GM18499 (cell line): ENCODE data around the gene PLEK.
"Not testable (repeated sequence)": the region's sequence is repeated elsewhere in the genome, so short reads cannot be mapped to it uniquely, and the experiment has no call there.

ENCODE experiments used
- ATAC-seq: cut with Tn5 transposase; IDR thresholded peaks from one replicate; pipeline ENCODE4 v1.9.1; 2021; ENCODE audit warnings: moderate number of reproducible peaks; ENCODE audit not compliant: insufficient read depth, unreplicated experiment

The PLEK gene

GRCh38 chr2:68365087-68365486 lies at the start of gene PLEK:
Gene PLEK (plus strand): TSS chr2:68365282. CDS start chr2:68365352, 70 bp downstream.
- ATAC-seq: no peak

- no peak for ATAC-seq
Observed at GRCh38 chr2:68316111-68316510, 49.0 kb upstream of the PLEK start.

DNA sequence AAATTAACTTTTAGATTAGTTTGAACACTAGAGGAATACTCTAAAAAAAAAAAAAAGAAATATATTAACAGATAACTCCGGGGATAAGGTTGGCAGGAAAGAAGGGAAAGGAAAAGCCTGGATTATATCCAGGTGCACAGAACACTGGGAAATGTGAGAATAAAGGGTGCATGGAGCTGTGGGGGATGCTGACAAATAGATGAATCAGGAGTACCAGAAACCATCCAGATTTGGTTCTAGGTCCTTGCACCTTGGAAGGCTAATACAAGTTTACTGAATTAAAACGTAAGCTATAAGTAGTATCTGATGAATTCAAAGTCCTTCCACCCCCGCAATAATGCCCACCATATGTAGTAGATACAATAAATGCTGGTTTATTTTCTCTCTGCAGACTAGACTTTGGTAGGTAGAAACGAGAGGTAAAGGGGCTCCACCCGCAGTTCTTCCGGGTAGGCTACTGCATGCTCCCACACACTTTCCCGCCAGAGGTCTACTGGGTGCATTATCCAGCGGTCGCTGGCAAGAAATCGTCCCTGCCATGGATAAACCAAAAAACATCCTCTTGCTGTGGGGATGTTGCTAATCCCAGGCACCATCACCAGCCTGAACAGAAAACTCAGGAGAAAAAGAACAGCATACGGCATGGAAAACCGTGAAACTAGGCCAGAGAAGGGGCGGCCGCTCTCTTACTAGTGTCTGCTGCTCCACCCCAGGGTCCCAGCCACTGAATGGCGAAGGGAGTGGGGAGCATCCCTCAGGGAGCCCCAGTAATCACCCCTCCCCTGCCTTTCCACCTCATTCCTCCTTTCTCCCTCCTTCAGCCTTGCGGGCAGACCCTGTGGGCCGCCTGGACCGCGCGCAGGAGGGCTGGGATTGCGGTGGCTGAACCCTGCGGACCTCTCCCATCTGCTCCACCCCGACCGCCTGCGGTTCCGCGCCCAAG lies 46.8 kb upstream of the PLEK start:
- no peak for ATAC-seq

- no peak for ATAC-seq
Observed at GRCh38 chr2:68318914-68319397, 46.1 kb upstream of the PLEK start.

- ATAC-seq: no peak
Observed at GRCh38 chr2:68319398-68320117, 45.5 kb upstream of the PLEK start, which contains the start of gene CNRIP1. Gene CNRIP1 (minus strand): TSS chr2:68319949. CDS start chr2:68319400, 549 bp downstream.

DNA sequence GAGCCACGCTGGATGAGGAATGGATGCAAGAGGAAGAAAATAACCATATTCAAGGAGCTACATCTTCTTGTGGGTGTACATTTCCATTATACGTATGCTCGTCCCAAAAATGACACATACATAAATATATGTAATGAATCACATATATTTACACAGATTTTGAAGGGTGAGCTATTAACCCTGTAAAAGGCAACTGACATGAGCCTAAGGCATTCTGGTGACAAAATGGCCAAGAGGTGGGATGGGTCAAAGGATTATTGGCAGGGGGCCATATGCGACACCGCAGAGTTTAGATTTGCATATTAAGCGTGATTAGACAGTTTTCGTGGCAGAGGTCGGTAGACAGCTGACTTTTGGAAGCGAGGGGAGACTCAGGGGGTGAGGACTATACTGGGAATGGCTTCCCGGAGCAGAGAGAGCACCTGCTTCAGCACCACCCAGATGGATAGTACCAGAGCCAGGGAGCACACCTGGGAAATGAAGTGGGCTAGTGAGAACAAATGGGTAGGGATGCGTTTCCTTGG lies 44.9 kb upstream of the PLEK start:
- ATAC-seq: no peak

DNA sequence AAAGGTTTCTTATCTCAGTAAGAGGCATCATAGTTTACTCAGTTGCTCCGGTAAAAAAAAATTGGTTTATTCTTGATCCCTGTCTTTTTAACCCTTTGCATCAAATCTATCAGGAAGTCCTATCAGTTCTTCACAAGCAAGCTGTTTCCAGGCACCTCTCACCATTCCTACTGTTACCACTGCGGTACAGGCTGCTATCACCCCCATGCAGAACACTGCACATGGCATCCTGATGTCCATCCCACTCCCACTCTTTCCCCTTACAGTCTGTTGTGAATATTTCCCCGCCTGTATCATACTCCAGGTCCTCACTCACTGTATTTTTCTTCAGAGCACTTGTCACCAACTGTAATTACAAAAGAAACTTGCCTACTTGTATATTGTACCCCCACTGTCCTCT lies 40.0 kb upstream of the PLEK start:
- ATAC-seq: no peak

GRCh38 chr2:68328901-68329300 lies 36.2 kb upstream of the PLEK start:
- no peak for ATAC-seq

DNA sequence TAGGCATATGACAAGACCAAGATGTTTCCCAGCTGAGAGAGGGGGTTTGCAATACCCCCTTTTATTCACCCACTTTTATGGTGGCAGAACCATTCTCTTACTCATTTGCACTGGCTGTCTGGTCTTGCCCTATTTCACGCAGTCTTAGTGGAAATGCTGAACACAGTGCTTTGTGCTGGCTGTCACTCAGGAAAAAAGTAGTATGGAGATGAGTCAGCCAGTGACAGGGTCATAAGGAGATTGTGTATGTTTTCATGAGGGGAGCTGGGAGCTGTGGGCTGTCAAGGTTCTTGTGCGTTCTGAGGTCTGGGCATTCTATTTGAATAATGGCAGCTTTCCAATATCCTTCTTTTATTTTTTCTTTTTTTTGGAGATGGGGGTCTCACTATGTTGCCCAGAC lies 34.4 kb upstream of the PLEK start:
- no peak for ATAC-seq

DNA sequence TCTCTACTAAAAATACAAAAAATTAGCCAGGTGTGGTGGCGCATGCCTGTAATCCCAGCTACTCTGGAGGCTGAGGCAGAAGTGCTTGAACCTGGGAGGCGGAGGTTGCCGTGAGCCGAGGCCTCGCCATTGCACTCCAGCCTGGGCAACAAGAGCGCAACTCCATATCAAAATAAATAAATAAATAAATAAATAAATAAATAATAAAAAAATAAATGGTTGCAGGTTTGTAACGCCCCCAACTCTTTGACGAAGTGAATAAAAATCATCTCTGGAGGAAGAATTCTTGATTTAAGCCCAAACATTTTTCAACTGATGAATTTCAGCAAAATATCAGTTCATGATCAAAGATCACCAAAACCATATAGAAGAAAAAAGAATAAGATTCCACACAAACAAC lies 32.1 kb upstream of the PLEK start:
- ATAC-seq: no peak

DNA sequence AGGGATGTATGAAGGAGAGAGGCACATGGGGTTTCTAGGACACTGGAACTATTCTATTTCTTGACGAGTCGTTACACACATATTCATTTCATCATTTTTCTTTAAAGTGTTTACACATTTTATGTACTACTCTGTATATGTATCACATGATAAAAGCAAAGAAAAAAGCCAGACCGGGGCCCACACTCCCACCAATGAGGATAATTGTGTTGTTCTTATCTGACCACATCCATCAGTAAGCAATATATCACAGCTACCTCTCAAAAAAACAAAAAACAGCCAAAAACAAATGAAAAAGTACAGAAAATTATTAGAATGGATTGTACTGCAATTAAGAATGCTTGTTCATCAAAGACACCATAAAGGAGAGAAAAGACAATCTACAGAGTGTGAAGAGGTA lies 31.2 kb upstream of the PLEK start:
- no peak for ATAC-seq

DNA sequence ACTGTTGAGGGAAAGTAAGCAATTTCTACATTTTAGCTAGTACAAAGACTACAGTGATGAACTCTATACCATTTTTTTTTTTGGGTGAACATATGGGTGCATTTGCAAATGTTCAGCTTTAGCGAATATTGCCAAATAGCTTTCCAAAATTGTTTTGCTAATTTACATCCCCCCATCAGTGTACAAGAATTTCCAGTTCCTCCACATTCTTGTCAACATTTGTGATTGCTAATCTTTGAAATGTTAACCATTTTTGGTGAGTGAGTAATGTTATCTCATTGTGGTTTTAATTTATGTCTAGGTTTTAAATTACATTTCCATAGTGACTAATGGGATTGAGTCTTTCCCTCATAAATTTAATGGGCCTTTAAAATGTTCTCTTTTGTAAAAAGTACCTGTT lies 28.9 kb upstream of the PLEK start:
- no peak for ATAC-seq

GRCh38 chr2:68340226-68341061 lies 24.6 kb upstream of the PLEK start:
- ATAC-seq: no peak

- ATAC-seq: no peak
Observed at GRCh38 chr2:68341062-68341329, 24.1 kb upstream of the PLEK start.

DNA sequence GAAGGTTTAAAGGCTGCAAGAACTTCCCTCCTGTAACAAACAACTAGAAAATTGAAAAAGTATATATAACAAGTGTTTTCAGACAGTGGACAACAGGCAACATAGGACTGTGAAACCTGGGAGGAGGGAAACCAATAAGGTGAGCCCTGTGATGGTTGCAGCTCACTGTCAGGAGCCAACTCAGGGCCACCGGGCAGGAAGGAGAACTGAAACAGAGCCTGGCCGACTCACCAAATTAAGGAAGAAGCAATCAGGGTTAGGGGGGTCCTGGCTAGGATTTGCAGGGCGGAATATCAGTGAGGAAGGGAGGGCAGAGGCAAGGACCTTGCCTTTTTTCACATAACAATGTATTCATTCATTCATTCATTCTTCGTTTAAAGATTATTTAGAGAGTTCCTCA lies 23.5 kb upstream of the PLEK start:
- ATAC-seq: no peak

DNA sequence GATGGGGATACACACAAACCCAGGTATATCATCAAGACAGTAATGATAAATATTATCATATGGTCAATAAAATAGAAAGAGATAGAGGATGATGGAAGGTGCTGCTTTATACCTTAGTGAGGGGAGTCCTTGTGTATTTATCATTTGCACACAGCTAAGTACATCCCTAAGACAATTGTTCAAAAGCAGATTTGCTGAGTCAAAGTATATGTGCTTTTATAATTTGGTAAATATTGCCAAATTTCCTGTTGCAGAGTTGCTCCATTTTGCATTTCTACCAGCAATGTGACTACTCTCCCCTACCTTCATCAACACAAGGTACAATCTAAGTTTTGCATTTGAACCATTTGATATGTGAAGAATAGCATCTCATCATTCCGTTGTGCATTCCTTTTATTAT lies 22.6 kb upstream of the PLEK start:
- ATAC-seq: no peak

DNA sequence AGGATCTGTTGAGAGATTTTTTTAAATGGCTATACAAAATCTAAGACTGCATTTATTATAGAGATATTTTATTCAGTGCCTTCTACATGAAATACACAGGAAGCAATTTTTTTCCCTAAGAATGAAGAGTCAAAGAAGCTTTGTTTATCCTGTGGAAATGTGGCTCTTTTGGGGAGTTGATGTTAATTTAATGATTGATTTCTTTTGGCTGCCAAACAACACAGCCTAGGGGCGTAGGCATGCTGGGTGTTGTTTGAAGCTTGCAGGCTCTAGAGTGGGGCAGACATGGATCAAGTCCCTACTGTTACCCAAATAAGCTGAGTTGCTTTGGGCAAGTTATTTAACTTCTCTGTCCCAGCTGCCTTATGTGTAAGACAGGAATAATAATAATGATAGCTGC lies 21.1 kb upstream of the PLEK start:
- no peak for ATAC-seq

DNA sequence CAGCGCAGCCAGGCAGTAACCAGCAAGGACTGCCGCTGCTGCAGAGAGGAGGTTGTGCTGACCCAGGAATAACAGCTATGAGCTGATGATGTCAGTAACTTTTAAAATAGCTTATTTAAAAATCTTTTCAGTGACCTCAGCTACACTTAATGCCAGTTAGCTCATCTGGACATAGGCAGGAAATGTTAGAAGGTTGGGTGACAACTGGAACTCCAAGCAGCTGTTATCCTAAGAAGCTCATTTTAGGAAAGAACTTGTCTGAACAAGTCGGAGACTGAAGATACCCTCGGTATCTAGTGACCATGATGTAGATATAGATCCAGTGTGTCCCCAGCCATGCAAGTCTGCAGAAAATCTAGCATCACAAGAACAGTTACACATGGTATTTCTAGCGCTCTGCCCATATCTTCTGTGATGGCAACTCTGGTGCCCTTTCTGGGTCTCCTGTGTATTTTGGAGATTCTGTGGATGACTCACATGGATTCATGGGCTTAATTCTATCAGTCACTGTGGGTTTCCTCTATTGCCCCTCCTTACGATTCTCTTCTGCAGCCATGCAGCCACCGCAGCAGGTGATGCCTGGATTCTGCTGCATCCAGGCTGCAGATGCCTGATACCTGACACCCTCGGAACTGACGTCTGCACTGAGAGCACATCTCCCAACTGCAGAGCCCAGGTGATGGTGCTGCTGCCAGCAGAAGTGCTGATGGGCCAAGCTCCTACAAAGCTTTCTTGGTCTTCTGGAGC lies 19.8 kb upstream of the PLEK start:
- no peak for ATAC-seq

GRCh38 chr2:68349091-68349490 lies 16.0 kb upstream of the PLEK start:
- not testable (repeated sequence) for ATAC-seq

- ATAC-seq: no peak
Observed at GRCh38 chr2:68351997-68352396, 13.1 kb upstream of the PLEK start.
